GM12801 (cell line): ENCODE results near the gene HOXA4.

Experiments
- CTCF ChIP-seq: IDR thresholded peaks from one replicate; pipeline ENCODE4 v1.5.1; 2011; ENCODE audit warnings: control low read depth; ENCODE audit not compliant: insufficient read length; ENCODE audit errors: extremely low read depth

The HOXA4 gene

GRCh38 chr7:27079234-27079975, 51.2 kb downstream of the HOXA4 start:
- no peak for TF ChIP-seq CTCF

- no peak for TF ChIP-seq CTCF
Observed at GRCh38 chr7:27078616-27079233, 51.8 kb downstream of the HOXA4 start.
